H1 (cell line): ENCODE data around the gene CORIN. TPM values are rescaled to one million over a fixed set of nuclear protein-coding genes. Genes with fewer than 3 reads are reported as not detected.

Source experiments
- RFX5 ChIP-seq: IDR thresholded peaks from 2 replicates; pipeline ENCODE4 v1.6.1; 2011; ENCODE audit warnings: low read depth, low read length, improper control_type of control experiment, borderline replicate concordance
- polyA plus RNA-seq, 7 experiments: library from polyadenylated mRNA; depleted of rRNA in 3 of 7; stranded (reverse) in 5 of 7; unstranded in 2 of 7; fragments of >200 nt in 5 of 7; fragments of 200-250 nt in 2 of 7; gene quantifications; 1 replicate in 5 of 7; 2 replicates in 1 of 7; 4 replicates in 1 of 7; pipeline versions ENCODE4 v1.2.1 to v1.2.3, GENCODE V29; 2011 to 2013; ENCODE audit warnings: missing spikeins in 2 of 7, mixed read lengths in 2 of 7
- total RNA-seq: library from RNA; stranded (reverse); fragmentation: NEBNext Ultra II Directional; extraction: Animal tissue kit (Norgen Biotek cat#: 25700); gene quantifications from 2 replicates; pipeline ENCODE4 v1.2.1, GENCODE V29; 2021

The CORIN gene
- total and polyA plus RNA-seq, 2 of the 8 experiments (the other 6 are each of a cell fraction or from before 2014, with no cell fraction given) = 0.09 to 0.32 TPM

- no peak for TF ChIP-seq RFX5
These were observed 1.4 kb upstream of the CORIN start (continued) for GRCh38 chr4:47839259-47839658.
